HG02678 (cell line): ENCODE results near the gene ANKRD22.

Experiments used
- ATAC-seq: cut with Tn5 transposase; IDR thresholded peaks from one replicate; pipeline ENCODE4 v1.9.1; 2021; ENCODE audit warnings: mild to moderate bottlenecking, moderate library complexity; ENCODE audit not compliant: unreplicated experiment

ANKRD22 gene

GRCh38 chr10:88802523-88803285 lies 48.9 kb downstream of the ANKRD22 start, which contains the start of gene LIPM:
Gene LIPM, plus strand, starts transcription at chr10:88802730. Its CDS starts 167 bp downstream, at chr10:88802897.
- no peak for ATAC-seq

- ATAC-seq, result no peak
Observed at GRCh38 chr10:88800152-88801125, 51.2 kb downstream of the ANKRD22 start.

- ATAC-seq, result no peak
Observed at GRCh38 chr10:88794731-88795130, 56.9 kb downstream of the ANKRD22 start.

GRCh38 chr10:88793712-88794299 lies 57.8 kb downstream of the ANKRD22 start:
- no peak for ATAC-seq

- ATAC-seq, result no peak
Observed at GRCh38 chr10:88792661-88793060, 59.0 kb downstream of the ANKRD22 start.

GRCh38 chr10:88791924-88792323 lies 59.7 kb downstream of the ANKRD22 start:
- no peak for ATAC-seq

GRCh38 chr10:88788924-88789323 lies 62.7 kb downstream of the ANKRD22 start:
- no peak for ATAC-seq

GRCh38 chr10:88787463-88787862 lies 64.2 kb downstream of the ANKRD22 start:
- no peak for ATAC-seq

- no peak for ATAC-seq
Observed at GRCh38 chr10:88786032-88786770, 65.4 kb downstream of the ANKRD22 start.

- ATAC-seq, result no peak
Observed at GRCh38 chr10:88783724-88784123, 67.9 kb downstream of the ANKRD22 start.

- ATAC-seq, result no peak
Observed at GRCh38 chr10:88782222-88782621, 69.4 kb downstream of the ANKRD22 start.

GRCh38 chr10:88781206-88781605 lies 70.4 kb downstream of the ANKRD22 start:
- ATAC-seq, result no peak
